Measurements from ENCODE around the gene CCDC126. TPM values are rescaled to one million over a fixed set of nuclear protein-coding genes. Genes with fewer than 3 reads are reported as not detected.

CCDC126 gene
- total and polyA plus RNA-seq, 2 experiments from 2014 or later, result 9.5 TPM

- Histone ChIP-seq H3K27ac (no peak overlapping the region), H3K4me1 (ENCODE audit: insufficient read depth) (no peaks in the 10 kb centered on the region), H3K9me2 (ENCODE audit: insufficient read depth) (no peaks in the 10 kb centered on the region), H3K9me3 (ENCODE audit: low read depth) (no peaks in the 10 kb centered on the region), H3F3A (ENCODE audit: insufficient read depth) (no peaks in the 10 kb centered on the region), H4K20me1 (ENCODE audit: insufficient read depth) (no peaks in the 10 kb centered on the region), H3K4me3 (no peak overlapping the region), H3K9ac (no peak overlapping the region), H3K4me2 (ENCODE audit: unreplicated experiment) (no peak overlapping the region), H3K36me3 (ENCODE audit: low read depth) (no peaks in the 10 kb centered on the region), H3K79me2 (ENCODE audit: insufficient read depth) (no peaks in the 10 kb centered on the region), H3K27me3 (replicated peaks; ENCODE audit: insufficient read depth) (no peaks in the 10 kb centered on the region), H2AFZ (0 out of 2 replicates have a peak overlapping the region, but pooled peaks have one; percentile 21)
- in situ Hi-C loops (cut with MboI), result no loop called here
- peak; percentile 45 for DNase-seq
- WGBS, 2 experiments (ENCODE audit: low coverage in 1 of 2, low lambda C conversion rate in 2 of 2, missing lambda C conversion rate in 2 of 2), result 41 to 48% methylated on average over 3 of the region's 3 CpGs
- no peak for TF ChIP-seq EZH2 (IDR thresholded peaks at IDR 0.05; ENCODE audit: insufficient read depth, poor library complexity, severe bottlenecking)
- no peak for TF ChIP-seq EZH2phosphoT487 (IDR thresholded peaks at IDR 0.05; ENCODE audit: insufficient read depth, low read depth)
Observed at GRCh38 chr7:23685731-23686130, 88.5 kb downstream of the CCDC126 start.

- no peaks in the 10 kb centered on the region for H3K36me3 ChIP-seq (ENCODE audit: low read depth)
- H3K27me3 ChIP-seq (replicated peaks; ENCODE audit: insufficient read depth), result no peaks in the 10 kb centered on the region
- no peaks in the 10 kb centered on the region for H4K20me1 ChIP-seq (ENCODE audit: insufficient read depth)
- H3K9ac ChIP-seq, result no peak overlapping the region
- no peaks in the 10 kb centered on the region for H3K79me2 ChIP-seq (ENCODE audit: insufficient read depth)
- 0 out of 2 replicates have a peak overlapping the region, but pooled peaks have one; percentile 5 for H2AFZ ChIP-seq
- H3K9me2 ChIP-seq (ENCODE audit: insufficient read depth), result no peaks in the 10 kb centered on the region
- WGBS, 2 experiments (ENCODE audit: low coverage in 1 of 2, low lambda C conversion rate in 2 of 2, missing lambda C conversion rate in 2 of 2), result 94 to 96% methylated on average over 2 of the region's 2 CpGs
- no peaks in the 10 kb centered on the region for H3F3A ChIP-seq (ENCODE audit: insufficient read depth)
- H3K4me3 ChIP-seq, result no peak overlapping the region
- DNase-seq, result no peak
- H3K4me1 ChIP-seq (ENCODE audit: insufficient read depth), result no peaks in the 10 kb centered on the region
- in situ Hi-C loops (cut with MboI), result no loop called here
- H3K9me3 ChIP-seq (ENCODE audit: low read depth), result no peaks in the 10 kb centered on the region
- no peak overlapping the region for H3K27ac ChIP-seq
- TF ChIP-seq EZH2 (IDR thresholded peaks at IDR 0.05; ENCODE audit: insufficient read depth, poor library complexity, severe bottlenecking), result no peak
- TF ChIP-seq EZH2phosphoT487 (IDR thresholded peaks at IDR 0.05; ENCODE audit: insufficient read depth, low read depth), result no peak
- no peak overlapping the region for H3K4me2 ChIP-seq (ENCODE audit: unreplicated experiment)
Observed at GRCh38 chr7:23687011-23687410, 89.8 kb downstream of the CCDC126 start.

GRCh38 chr7:23689165-23689564 is 92.0 kb downstream of the CCDC126 start:
- in situ Hi-C loops (cut with MboI), result no loop called here
- 56 to 65% methylated on average over 4 of the region's 4 CpGs for WGBS, 2 experiments (ENCODE audit: low coverage in 1 of 2, low lambda C conversion rate in 2 of 2, missing lambda C conversion rate in 2 of 2)
- H3K9ac ChIP-seq, result no peak overlapping the region

GRCh38 chr7:23691320-23691719 is 94.1 kb downstream of the CCDC126 start:
- 76 to 81% methylated on average over 4 of the region's 4 CpGs for WGBS, 2 experiments (ENCODE audit: low coverage in 1 of 2, low lambda C conversion rate in 2 of 2, missing lambda C conversion rate in 2 of 2)
- DNase-seq, result no peak
- Histone ChIP-seq H3K27me3 (replicated peaks; ENCODE audit: insufficient read depth) (no peaks in the 10 kb centered on the region), H4K20me1 (ENCODE audit: insufficient read depth) (no peaks in the 10 kb centered on the region), H3K4me3 (no peak overlapping the region), H3K4me1 (ENCODE audit: insufficient read depth) (no peaks in the 10 kb centered on the region), H3K4me2 (ENCODE audit: unreplicated experiment) (no peak overlapping the region), H3K9me2 (ENCODE audit: insufficient read depth) (no peaks in the 10 kb centered on the region), H3K9ac (no peak overlapping the region), H3F3A (ENCODE audit: insufficient read depth) (no peaks in the 10 kb centered on the region), H3K9me3 (ENCODE audit: low read depth) (no peaks in the 10 kb centered on the region), H2AFZ (no peak overlapping the region), H3K79me2 (ENCODE audit: insufficient read depth) (no peaks in the 10 kb centered on the region), H3K27ac (no peak overlapping the region), H3K36me3 (ENCODE audit: low read depth) (no peaks in the 10 kb centered on the region)
- TF ChIP-seq EZH2 (IDR thresholded peaks at IDR 0.05; ENCODE audit: insufficient read depth, poor library complexity, severe bottlenecking), result no peak
- in situ Hi-C loops (cut with MboI), result no loop called here

More at GRCh38 chr7:23689165-23689564, 92.0 kb downstream of the CCDC126 start:
- H3K9me3 ChIP-seq (ENCODE audit: low read depth), result no peaks in the 10 kb centered on the region
- H3K4me3 ChIP-seq, result no peak overlapping the region
- H3K9me2 ChIP-seq (ENCODE audit: insufficient read depth), result no peaks in the 10 kb centered on the region
- no peaks in the 10 kb centered on the region for H3K36me3 ChIP-seq (ENCODE audit: low read depth)
- no peaks in the 10 kb centered on the region for H4K20me1 ChIP-seq (ENCODE audit: insufficient read depth)
- H3K4me2 ChIP-seq (ENCODE audit: unreplicated experiment), result no peak overlapping the region
- no peaks in the 10 kb centered on the region for H3K27me3 ChIP-seq (replicated peaks; ENCODE audit: insufficient read depth)
- no peak for TF ChIP-seq EZH2 (IDR thresholded peaks at IDR 0.05; ENCODE audit: insufficient read depth, poor library complexity, severe bottlenecking)
- no peak for TF ChIP-seq EZH2phosphoT487 (IDR thresholded peaks at IDR 0.05; ENCODE audit: insufficient read depth, low read depth)
- H2AFZ ChIP-seq, result no peak overlapping the region
- no peaks in the 10 kb centered on the region for H3K4me1 ChIP-seq (ENCODE audit: insufficient read depth)
- no peaks in the 10 kb centered on the region for H3K79me2 ChIP-seq (ENCODE audit: insufficient read depth)
- H3K27ac ChIP-seq, result no peak overlapping the region
- no peaks in the 10 kb centered on the region for H3F3A ChIP-seq (ENCODE audit: insufficient read depth)
- DNase-seq, result no peak

GRCh38 chr7:23693224-23693623 is 96.0 kb downstream of the CCDC126 start:
- Histone ChIP-seq H4K20me1 (ENCODE audit: insufficient read depth) (no peaks in the 10 kb centered on the region), H3K4me1 (ENCODE audit: insufficient read depth) (no peaks in the 10 kb centered on the region), H3K9me3 (ENCODE audit: low read depth) (no peaks in the 10 kb centered on the region), H3K4me3 (no peak overlapping the region), H3F3A (ENCODE audit: insufficient read depth) (no peaks in the 10 kb centered on the region), H3K79me2 (ENCODE audit: insufficient read depth) (no peaks in the 10 kb centered on the region), H3K27ac (no peak overlapping the region), H3K9ac (no peak overlapping the region), H3K9me2 (ENCODE audit: insufficient read depth) (no peaks in the 10 kb centered on the region), H3K36me3 (ENCODE audit: low read depth) (no peaks in the 10 kb centered on the region), H3K27me3 (replicated peaks; ENCODE audit: insufficient read depth) (no peaks in the 10 kb centered on the region), H2AFZ (no peak overlapping the region), H3K4me2 (ENCODE audit: unreplicated experiment) (no peak overlapping the region)
- in situ Hi-C loops (cut with MboI), result no loop called here
- DNase-seq, result no peak
- TF ChIP-seq EZH2 (IDR thresholded peaks at IDR 0.05; ENCODE audit: insufficient read depth, poor library complexity, severe bottlenecking) (no peak), EZH2phosphoT487 (IDR thresholded peaks at IDR 0.05; ENCODE audit: insufficient read depth, low read depth) (no peak)

Small RNA genes lying within 50 kb of the gene (small RNA-seq; reads per million reads assigned to genes)
- not detected for gene AC006026.2 (ENCODE audit: low read depth, low replicate concordance)

Other genes with a start within 250 kb of the CCDC126 start
- 13.7 and 18.2 TPM in 2 replicates for gene IGF2BP3, start 126.9 kb upstream of the CCDC126 start, total RNA-seq (2014; rRNA removed; shearing (Covaris generic))
- 7.0 and 7.6 TPM in 2 replicates for gene IGF2BP3, start 126.9 kb upstream of the CCDC126 start, polyA plus RNA-seq (2016; fragmentation: Nextera tagmentation; extraction: Ambion mirVana)
- gene TRA2A, start 65.4 kb upstream of the CCDC126 start, total RNA-seq (2014; rRNA removed; shearing (Covaris generic)), result 14.7 and 26.2 TPM in 2 replicates
- gene TRA2A, start 65.4 kb upstream of the CCDC126 start, polyA plus RNA-seq (2016; fragmentation: Nextera tagmentation; extraction: Ambion mirVana), result 77.5 and 87.9 TPM in 2 replicates
- gene FAM221A, start 82.8 kb downstream of the CCDC126 start, total RNA-seq (2014; rRNA removed; shearing (Covaris generic)), result 0.43 and 4.9 TPM in 2 replicates
- gene FAM221A, start 82.8 kb downstream of the CCDC126 start, polyA plus RNA-seq (2016; fragmentation: Nextera tagmentation; extraction: Ambion mirVana), result 0.60 and 0.63 TPM in 2 replicates
- not detected in 2 replicates for gene STK31, start 112.8 kb downstream of the CCDC126 start, total RNA-seq (2014; rRNA removed; shearing (Covaris generic))
- not detected in 2 replicates for gene STK31, start 112.8 kb downstream of the CCDC126 start, polyA plus RNA-seq (2016; fragmentation: Nextera tagmentation; extraction: Ambion mirVana)